ENCODE data around the gene TRPC4. TPM values are rescaled to one million over a fixed set of nuclear protein-coding genes. Genes with fewer than 3 reads are reported as not detected.

TRPC4 gene
- total and polyA plus RNA-seq, 10 donors: 0.06 to 0.42 (median 0.15) TPM; not detected in 4

GRCh38 chr13:37587236-37587635 lies 282.3 kb downstream of the TRPC4 start:
- no peaks in the 10 kb centered on the region for H3K27me3 ChIP-seq (replicated peaks in 1 of 7)
- H3K27ac ChIP-seq: no peak overlapping the region
- TF ChIP-seq POLR2AphosphoS5 (IDR thresholded peaks at IDR 0.05): no peak
- no peak for TF ChIP-seq POLR2A (IDR thresholded peaks at IDR 0.05)
- TF ChIP-seq CTCF (IDR thresholded peaks at IDR 0.05 in 8 of 11, conservative IDR thresholded peaks at IDR 0.05 in 3 of 11): no peak
- 56 to 74% (median 60%) methylated on average over 2 of the region's 2 CpGs for WGBS, 5 donors
- no peaks in the 10 kb centered on the region for H3K4me1 ChIP-seq
- no peaks in the 10 kb centered on the region for H3K9me3 ChIP-seq
- intact Hi-C loops (cut with DNase I; ENCODE audit: low total_unique reads): no loop called here
- no peak overlapping the region for H3K4me3 ChIP-seq
- DNase-seq: no peak
- H3K36me3 ChIP-seq: no peaks in the 10 kb centered on the region

Small RNA genes within 50 kb of the gene (small RNA-seq; reads per million reads assigned to genes)
- 0 reads per million in 4 donors for gene RNA5SP26

Data from spleen (tissue), 11 donors.